GM23338 (cell line): ENCODE results near the gene PROSER2.

ENCODE experiments used
- CREB1 ChIP-seq: fragments of 250-450 bp; sonication (Bioruptor Pico); IDR thresholded peaks from 2 replicates; pipeline ENCODE4 v1.5.0; 2020; ENCODE audit warnings: low read depth, mild to moderate bottlenecking, moderate library complexity
- EZH2 ChIP-seq: fragments of 200-600 bp; sonication (generic); IDR thresholded peaks from one replicate; pipeline ENCODE4 v1.8.0; 2017; ENCODE audit warnings: antibody characterized with exemption, mild to moderate bottlenecking, low read depth; ENCODE audit not compliant: unreplicated experiment
- EZH2phosphoT487 ChIP-seq: fragments of 200-600 bp; sonication (generic); IDR thresholded peaks from one replicate; pipeline ENCODE4 v1.8.1; 2018; ENCODE audit warnings: antibody characterized with exemption; ENCODE audit not compliant: unreplicated experiment
- JUNB ChIP-seq: IDR thresholded peaks from one replicate; pipeline ENCODE4 v1.6.1; 2016; ENCODE audit warnings: antibody characterized with exemption; ENCODE audit not compliant: unreplicated experiment
- NANOG ChIP-seq: IDR thresholded peaks from 2 replicates; pipeline ENCODE4 v1.6.1; 2016; ENCODE audit warnings: antibody characterized with exemption, borderline replicate concordance
- POLR2AphosphoS5 ChIP-seq: IDR thresholded peaks from 2 replicates; pipeline ENCODE4 v1.6.1; 2016; ENCODE audit warnings: antibody characterized with exemption, low read depth
- STAT1 ChIP-seq: IDR thresholded peaks from one replicate; pipeline ENCODE4 v1.6.1; 2016; ENCODE audit warnings: antibody characterized with exemption; ENCODE audit not compliant: unreplicated experiment
- ZNF114 ChIP-seq: fragments of 250-450 bp; sonication (Bioruptor Pico); IDR thresholded peaks from 2 replicates; pipeline ENCODE4 v1.5.0; 2020; ENCODE audit warnings: mild to moderate bottlenecking, moderate library complexity
- ZNF331 ChIP-seq: fragments of 250-450 bp; sonication (Bioruptor Pico); IDR thresholded peaks from 2 replicates; pipeline ENCODE4 v1.5.0; 2020; ENCODE audit warnings: low read depth, mild to moderate bottlenecking, moderate library complexity
- TF ChIP-seq, protein P1 (sequence below), 2 experiments: fragments of 200-600 bp in 1 of 2; sonication (generic) in 1 of 2; conservative IDR thresholded peaks; 2 replicates each; pipeline versions ENCODE4 v1.5.1 to v1.6.1; 2016 to 2017; ENCODE audit warnings: antibody characterized with exemption in 2 of 2, low read depth in 2 of 2, mild to moderate bottlenecking in 2 of 2, moderate library complexity in 1 of 2
- TF ChIP-seq, protein P2 (sequence below): IDR thresholded peaks from one replicate; pipeline ENCODE4 v1.6.1; 2018; ENCODE audit warnings: antibody characterized with exemption; ENCODE audit not compliant: unreplicated experiment
- TF ChIP-seq, protein P3 (sequence below): fragments of 250-450 bp; sonication (Bioruptor Pico); IDR thresholded peaks from 2 replicates; pipeline ENCODE4 v1.5.0; 2020; ENCODE audit warnings: mild to moderate bottlenecking, moderate library complexity
- TF ChIP-seq, protein P4 (sequence below): IDR thresholded peaks from 2 replicates; pipeline ENCODE4 v1.6.1; 2016; ENCODE audit warnings: antibody characterized with exemption

DNA sequence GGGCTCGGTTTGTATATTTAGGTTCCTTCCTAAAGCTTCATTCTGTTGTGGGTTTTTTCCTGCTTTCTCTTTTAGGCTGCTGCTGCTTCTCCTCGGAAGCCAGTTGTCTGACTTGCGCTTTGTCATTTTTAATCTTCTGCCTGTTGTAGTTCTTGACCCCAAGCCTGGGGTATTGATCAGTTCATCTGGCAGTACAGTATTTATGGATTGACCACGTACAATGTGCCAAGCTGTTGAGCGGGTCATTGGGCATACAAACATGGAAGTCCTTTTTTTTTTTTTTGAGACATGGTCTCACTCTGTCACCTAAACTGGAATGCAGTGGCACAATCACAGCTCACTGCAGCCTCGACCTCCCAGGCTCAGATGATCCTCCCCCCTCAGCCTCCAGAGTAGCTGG is 4.3 kb downstream of the PROSER2 start:
- TF ChIP-seq, protein P1, sequence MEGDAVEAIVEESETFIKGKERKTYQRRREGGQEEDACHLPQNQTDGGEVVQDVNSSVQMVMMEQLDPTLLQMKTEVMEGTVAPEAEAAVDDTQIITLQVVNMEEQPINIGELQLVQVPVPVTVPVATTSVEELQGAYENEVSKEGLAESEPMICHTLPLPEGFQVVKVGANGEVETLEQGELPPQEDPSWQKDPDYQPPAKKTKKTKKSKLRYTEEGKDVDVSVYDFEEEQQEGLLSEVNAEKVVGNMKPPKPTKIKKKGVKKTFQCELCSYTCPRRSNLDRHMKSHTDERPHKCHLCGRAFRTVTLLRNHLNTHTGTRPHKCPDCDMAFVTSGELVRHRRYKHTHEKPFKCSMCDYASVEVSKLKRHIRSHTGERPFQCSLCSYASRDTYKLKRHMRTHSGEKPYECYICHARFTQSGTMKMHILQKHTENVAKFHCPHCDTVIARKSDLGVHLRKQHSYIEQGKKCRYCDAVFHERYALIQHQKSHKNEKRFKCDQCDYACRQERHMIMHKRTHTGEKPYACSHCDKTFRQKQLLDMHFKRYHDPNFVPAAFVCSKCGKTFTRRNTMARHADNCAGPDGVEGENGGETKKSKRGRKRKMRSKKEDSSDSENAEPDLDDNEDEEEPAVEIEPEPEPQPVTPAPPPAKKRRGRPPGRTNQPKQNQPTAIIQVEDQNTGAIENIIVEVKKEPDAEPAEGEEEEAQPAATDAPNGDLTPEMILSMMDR (conservative IDR thresholded peaks at IDR 0.05; ENCODE audit: low read depth in 2 of 2): no peak
- TF ChIP-seq POLR2AphosphoS5 (no peak), ZNF114 (CRISPR knock-in tag) (no peak), EZH2 (no peak), JUNB (no peak), EZH2phosphoT487 (no peak), CREB1 (CRISPR knock-in tag) (no peak), ZNF331 (CRISPR knock-in tag) (no peak), STAT1 (no peak), NANOG (no peak)
- TF ChIP-seq, protein P2, sequence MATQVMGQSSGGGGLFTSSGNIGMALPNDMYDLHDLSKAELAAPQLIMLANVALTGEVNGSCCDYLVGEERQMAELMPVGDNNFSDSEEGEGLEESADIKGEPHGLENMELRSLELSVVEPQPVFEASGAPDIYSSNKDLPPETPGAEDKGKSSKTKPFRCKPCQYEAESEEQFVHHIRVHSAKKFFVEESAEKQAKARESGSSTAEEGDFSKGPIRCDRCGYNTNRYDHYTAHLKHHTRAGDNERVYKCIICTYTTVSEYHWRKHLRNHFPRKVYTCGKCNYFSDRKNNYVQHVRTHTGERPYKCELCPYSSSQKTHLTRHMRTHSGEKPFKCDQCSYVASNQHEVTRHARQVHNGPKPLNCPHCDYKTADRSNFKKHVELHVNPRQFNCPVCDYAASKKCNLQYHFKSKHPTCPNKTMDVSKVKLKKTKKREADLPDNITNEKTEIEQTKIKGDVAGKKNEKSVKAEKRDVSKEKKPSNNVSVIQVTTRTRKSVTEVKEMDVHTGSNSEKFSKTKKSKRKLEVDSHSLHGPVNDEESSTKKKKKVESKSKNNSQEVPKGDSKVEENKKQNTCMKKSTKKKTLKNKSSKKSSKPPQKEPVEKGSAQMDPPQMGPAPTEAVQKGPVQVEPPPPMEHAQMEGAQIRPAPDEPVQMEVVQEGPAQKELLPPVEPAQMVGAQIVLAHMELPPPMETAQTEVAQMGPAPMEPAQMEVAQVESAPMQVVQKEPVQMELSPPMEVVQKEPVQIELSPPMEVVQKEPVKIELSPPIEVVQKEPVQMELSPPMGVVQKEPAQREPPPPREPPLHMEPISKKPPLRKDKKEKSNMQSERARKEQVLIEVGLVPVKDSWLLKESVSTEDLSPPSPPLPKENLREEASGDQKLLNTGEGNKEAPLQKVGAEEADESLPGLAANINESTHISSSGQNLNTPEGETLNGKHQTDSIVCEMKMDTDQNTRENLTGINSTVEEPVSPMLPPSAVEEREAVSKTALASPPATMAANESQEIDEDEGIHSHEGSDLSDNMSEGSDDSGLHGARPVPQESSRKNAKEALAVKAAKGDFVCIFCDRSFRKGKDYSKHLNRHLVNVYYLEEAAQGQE: no peak
- TF ChIP-seq, protein P3, sequence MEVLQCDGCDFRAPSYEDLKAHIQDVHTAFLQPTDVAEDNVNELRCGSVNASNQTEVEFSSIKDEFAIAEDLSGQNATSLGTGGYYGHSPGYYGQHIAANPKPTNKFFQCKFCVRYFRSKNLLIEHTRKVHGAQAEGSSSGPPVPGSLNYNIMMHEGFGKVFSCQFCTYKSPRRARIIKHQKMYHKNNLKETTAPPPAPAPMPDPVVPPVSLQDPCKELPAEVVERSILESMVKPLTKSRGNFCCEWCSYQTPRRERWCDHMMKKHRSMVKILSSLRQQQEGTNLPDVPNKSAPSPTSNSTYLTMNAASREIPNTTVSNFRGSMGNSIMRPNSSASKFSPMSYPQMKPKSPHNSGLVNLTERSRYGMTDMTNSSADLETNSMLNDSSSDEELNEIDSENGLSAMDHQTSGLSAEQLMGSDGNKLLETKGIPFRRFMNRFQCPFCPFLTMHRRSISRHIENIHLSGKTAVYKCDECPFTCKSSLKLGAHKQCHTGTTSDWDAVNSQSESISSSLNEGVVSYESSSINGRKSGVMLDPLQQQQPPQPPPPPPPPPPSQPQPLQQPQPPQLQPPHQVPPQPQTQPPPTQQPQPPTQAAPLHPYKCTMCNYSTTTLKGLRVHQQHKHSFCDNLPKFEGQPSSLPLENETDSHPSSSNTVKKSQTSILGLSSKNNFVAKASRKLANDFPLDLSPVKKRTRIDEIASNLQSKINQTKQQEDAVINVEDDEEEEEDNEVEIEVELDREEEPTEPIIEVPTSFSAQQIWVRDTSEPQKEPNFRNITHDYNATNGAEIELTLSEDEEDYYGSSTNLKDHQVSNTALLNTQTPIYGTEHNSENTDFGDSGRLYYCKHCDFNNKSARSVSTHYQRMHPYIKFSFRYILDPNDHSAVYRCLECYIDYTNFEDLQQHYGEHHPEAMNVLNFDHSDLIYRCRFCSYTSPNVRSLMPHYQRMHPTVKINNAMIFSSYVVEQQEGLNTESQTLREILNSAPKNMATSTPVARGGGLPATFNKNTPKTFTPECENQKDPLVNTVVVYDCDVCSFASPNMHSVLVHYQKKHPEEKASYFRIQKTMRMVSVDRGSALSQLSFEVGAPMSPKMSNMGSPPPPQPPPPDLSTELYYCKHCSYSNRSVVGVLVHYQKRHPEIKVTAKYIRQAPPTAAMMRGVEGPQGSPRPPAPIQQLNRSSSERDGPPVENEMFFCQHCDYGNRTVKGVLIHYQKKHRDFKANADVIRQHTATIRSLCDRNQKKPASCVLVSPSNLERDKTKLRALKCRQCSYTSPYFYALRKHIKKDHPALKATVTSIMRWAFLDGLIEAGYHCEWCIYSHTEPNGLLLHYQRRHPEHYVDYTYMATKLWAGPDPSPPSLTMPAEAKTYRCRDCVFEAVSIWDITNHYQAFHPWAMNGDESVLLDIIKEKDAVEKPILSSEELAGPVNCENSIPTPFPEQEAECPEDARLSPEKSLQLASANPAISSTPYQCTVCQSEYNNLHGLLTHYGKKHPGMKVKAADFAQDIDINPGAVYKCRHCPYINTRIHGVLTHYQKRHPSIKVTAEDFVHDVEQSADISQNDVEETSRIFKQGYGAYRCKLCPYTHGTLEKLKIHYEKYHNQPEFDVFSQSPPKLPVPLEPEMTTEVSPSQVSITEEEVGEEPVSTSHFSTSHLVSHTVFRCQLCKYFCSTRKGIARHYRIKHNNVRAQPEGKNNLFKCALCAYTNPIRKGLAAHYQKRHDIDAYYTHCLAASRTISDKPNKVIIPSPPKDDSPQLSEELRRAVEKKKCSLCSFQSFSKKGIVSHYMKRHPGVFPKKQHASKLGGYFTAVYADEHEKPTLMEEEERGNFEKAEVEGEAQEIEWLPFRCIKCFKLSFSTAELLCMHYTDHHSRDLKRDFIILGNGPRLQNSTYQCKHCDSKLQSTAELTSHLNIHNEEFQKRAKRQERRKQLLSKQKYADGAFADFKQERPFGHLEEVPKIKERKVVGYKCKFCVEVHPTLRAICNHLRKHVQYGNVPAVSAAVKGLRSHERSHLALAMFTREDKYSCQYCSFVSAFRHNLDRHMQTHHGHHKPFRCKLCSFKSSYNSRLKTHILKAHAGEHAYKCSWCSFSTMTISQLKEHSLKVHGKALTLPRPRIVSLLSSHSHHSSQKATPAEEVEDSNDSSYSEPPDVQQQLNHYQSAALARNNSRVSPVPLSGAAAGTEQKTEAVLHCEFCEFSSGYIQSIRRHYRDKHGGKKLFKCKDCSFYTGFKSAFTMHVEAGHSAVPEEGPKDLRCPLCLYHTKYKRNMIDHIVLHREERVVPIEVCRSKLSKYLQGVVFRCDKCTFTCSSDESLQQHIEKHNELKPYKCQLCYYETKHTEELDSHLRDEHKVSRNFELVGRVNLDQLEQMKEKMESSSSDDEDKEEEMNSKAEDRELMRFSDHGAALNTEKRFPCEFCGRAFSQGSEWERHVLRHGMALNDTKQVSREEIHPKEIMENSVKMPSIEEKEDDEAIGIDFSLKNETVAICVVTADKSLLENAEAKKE (CRISPR knock-in tag): no peak
- TF ChIP-seq, protein P4, sequence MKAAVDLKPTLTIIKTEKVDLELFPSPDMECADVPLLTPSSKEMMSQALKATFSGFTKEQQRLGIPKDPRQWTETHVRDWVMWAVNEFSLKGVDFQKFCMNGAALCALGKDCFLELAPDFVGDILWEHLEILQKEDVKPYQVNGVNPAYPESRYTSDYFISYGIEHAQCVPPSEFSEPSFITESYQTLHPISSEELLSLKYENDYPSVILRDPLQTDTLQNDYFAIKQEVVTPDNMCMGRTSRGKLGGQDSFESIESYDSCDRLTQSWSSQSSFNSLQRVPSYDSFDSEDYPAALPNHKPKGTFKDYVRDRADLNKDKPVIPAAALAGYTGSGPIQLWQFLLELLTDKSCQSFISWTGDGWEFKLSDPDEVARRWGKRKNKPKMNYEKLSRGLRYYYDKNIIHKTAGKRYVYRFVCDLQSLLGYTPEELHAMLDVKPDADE: no peak
